ENCODE measurements around the gene GAS2. TPM values are rescaled to one million over a fixed set of nuclear protein-coding genes. Genes with fewer than 3 reads are reported as not detected.

The GAS2 gene
- total and polyA plus RNA-seq, 4 donors, result 0.58 to 9.8 (median 1.2) TPM

DNA sequence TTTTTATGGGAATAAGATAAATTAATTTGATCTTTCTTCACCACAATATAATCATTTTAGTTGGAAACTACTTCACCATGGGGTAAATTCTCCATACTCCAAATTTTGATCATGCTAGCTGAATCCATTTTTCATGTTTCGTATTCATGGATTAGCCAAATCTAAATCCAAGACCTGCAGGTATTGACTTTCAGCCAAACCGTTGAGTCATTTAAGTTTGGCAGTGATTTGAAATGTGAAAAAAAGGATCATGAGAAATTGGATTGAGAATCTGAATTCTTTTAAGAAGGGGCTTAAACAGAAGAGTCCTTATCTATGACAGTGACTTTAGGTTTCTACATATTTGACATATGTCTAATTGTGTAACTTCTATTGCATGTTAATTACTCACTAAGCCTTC lies 5.3 kb downstream of the GAS2 start:
- no peak for DNase-seq
- H3K27me3 ChIP-seq (ENCODE audit: control insufficient read depth in 3 of 3, insufficient read depth in 3 of 3, low read length in 2 of 3), result peaks cover 0 to 6% (median 0%) of the 10 kb centered on the region in 3 donors
- WGBS, 2 donors, result 85 to 96% methylated on average over 2 of the region's 2 CpGs
- no peaks in the 10 kb centered on the region for H3K36me3 ChIP-seq (ENCODE audit: control insufficient read depth in 4 of 4, insufficient read depth in 4 of 4, low read length in 4 of 4)
- TF ChIP-seq, protein P1, sequence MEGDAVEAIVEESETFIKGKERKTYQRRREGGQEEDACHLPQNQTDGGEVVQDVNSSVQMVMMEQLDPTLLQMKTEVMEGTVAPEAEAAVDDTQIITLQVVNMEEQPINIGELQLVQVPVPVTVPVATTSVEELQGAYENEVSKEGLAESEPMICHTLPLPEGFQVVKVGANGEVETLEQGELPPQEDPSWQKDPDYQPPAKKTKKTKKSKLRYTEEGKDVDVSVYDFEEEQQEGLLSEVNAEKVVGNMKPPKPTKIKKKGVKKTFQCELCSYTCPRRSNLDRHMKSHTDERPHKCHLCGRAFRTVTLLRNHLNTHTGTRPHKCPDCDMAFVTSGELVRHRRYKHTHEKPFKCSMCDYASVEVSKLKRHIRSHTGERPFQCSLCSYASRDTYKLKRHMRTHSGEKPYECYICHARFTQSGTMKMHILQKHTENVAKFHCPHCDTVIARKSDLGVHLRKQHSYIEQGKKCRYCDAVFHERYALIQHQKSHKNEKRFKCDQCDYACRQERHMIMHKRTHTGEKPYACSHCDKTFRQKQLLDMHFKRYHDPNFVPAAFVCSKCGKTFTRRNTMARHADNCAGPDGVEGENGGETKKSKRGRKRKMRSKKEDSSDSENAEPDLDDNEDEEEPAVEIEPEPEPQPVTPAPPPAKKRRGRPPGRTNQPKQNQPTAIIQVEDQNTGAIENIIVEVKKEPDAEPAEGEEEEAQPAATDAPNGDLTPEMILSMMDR (IDR thresholded peaks at IDR 0.05; ENCODE audit: control extremely low read depth, extremely low read depth), result no peak
- H3K4me1 ChIP-seq (ENCODE audit: control insufficient read depth in 5 of 5, insufficient read depth in 5 of 5, low read length in 5 of 5), result peaks cover 0 to 4% (median 0%) of the 10 kb centered on the region in 5 donors
- H3K9me3 ChIP-seq (ENCODE audit: control insufficient read depth in 4 of 4, insufficient read depth in 3 of 4, low read length in 3 of 4), result peaks cover 0 to 3% (median 0%) of the 10 kb centered on the region in 4 donors
- no peak overlapping the region for H3K9ac ChIP-seq (ENCODE audit: insufficient read depth in 1 of 2, low read length in 2 of 2)
- ATAC-seq (ENCODE audit: insufficient read depth, low FRiP score), result no peak
- no peak overlapping the region for H3K4me3 ChIP-seq
- no peak overlapping the region for H3K27ac ChIP-seq (ENCODE audit: low read depth in 1 of 2, low read length in 1 of 2)

DNA sequence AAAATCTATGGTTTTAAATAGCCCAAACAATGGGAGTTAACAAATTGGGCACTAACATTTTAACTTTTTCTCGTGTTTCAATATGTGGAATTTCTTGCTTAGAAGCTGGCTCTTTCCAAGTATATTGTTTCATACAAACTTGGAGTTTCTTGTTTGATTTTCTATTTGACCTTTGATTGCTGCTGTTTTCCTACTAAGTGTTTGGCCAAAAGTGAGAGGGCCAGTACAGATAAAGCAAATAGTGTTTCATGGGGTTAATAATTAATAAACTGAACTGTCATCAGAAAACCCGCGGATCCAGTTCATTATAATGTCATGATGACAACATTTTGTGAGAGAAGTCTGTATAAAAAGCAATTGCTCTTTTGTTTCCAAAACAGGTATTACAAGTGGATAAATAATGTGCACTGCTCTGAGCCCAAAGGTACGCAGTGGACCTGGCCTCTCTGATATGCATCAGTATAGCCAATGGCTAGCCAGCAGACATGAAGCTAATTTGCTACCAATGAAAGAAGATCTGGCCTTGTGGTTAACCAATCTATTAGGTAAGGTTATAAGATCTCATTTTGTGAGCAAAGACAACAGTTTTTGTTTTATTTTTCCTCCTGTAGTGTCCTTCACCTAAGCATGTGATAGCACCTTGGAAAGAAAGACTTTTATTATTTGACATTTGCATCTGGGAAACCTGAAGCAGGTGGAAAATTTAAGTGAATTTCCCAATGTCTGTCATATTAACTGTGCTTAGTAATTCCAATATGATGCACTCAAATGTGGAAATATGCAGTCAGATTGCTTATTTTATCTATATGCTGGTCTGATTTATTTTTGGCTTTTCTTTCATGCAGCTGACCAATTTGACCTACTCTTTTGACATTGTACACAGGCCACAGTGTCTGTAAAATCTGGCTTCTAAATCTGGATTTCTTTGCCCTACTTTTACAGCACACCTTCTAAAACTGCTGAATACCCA lies 8.3 kb downstream of the GAS2 start:
- H3K4me1 ChIP-seq (ENCODE audit: control insufficient read depth in 5 of 5, insufficient read depth in 5 of 5, low read length in 5 of 5), result no peaks in the 10 kb centered on the region
- peak overlapping the region in 1 of 2 donors; percentile 85 for H3K27ac ChIP-seq (ENCODE audit: low read depth in 1 of 2, low read length in 1 of 2)
- DNase-seq (peak in 2 of 3 donors; percentile 14 to 19), ATAC-seq (ENCODE audit: insufficient read depth, low FRiP score) (no peak)
- TF ChIP-seq, protein P1 (IDR thresholded peaks at IDR 0.05; ENCODE audit: control extremely low read depth, extremely low read depth), result no peak
- no peaks in the 10 kb centered on the region for H3K27me3 ChIP-seq (ENCODE audit: control insufficient read depth in 3 of 3, insufficient read depth in 3 of 3, low read length in 2 of 3)
- H3K9me3 ChIP-seq (ENCODE audit: control insufficient read depth in 4 of 4, insufficient read depth in 3 of 4, low read length in 3 of 4), result no peaks in the 10 kb centered on the region
- 74 to 88% methylated on average over 4 of the region's 4 CpGs for WGBS, 2 donors
- H3K36me3 ChIP-seq (ENCODE audit: control insufficient read depth in 4 of 4, insufficient read depth in 4 of 4, low read length in 4 of 4), result no peaks in the 10 kb centered on the region
- no peak overlapping the region for H3K9ac ChIP-seq (ENCODE audit: insufficient read depth in 1 of 2, low read length in 2 of 2)
- no peak overlapping the region for H3K4me3 ChIP-seq

DNA sequence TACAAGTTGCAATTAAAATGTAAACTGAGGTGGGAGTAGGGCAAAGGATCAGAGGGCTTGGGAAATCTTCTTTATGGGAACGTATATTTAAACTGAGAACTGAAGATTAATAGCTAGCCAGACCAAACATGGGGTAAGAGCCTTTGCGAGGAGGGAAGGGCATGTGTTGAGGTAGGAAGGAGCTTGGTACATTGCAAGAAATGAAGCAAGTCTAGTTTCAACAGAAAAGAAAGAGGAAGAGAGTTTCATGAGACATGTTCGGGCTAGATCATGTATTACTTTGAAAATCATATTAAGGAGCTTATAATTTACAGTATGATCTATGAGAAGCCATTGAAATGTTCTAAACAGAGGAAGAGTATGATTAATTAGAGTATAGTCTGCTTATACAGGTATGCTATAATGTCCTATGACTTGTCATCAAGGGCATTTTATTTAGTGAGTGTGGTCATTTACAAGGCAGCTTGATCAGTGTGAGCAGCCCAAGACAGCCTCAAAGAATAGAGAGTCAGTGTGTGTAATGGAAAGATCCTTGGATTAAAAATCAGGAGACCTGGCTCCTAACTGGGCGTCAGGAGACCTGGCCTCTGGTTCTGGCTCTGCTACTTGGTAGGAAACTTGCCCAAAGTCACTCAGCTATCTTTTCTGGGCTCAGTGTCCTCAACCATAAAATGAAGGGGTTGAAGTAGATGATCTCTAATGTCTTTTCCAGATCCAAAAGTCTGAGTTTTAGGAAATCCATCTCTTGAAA lies 10.9 kb downstream of the GAS2 start:
- no peaks in the 10 kb centered on the region for H3K27me3 ChIP-seq (ENCODE audit: control insufficient read depth in 3 of 3, insufficient read depth in 3 of 3, low read length in 2 of 3)
- H3K9ac ChIP-seq (ENCODE audit: insufficient read depth in 1 of 2, low read length in 2 of 2), result no peak overlapping the region
- DNase-seq (no peak), ATAC-seq (ENCODE audit: insufficient read depth, low FRiP score) (no peak)
- H3K27ac ChIP-seq (ENCODE audit: low read depth in 1 of 2, low read length in 1 of 2), result peak overlapping the region in 1 of 2 donors; percentile 36
- H3K4me1 ChIP-seq (ENCODE audit: control insufficient read depth in 5 of 5, insufficient read depth in 5 of 5, low read length in 5 of 5), result peaks cover 0 to 3% (median 0%) of the 10 kb centered on the region in 5 donors
- H3K4me3 ChIP-seq, result no peak overlapping the region
- TF ChIP-seq, protein P1 (IDR thresholded peaks at IDR 0.05; ENCODE audit: control extremely low read depth, extremely low read depth), result no peak
- no peaks in the 10 kb centered on the region for H3K9me3 ChIP-seq (ENCODE audit: control insufficient read depth in 4 of 4, insufficient read depth in 3 of 4, low read length in 3 of 4)
- H3K36me3 ChIP-seq (ENCODE audit: control insufficient read depth in 4 of 4, insufficient read depth in 4 of 4, low read length in 4 of 4), result no peaks in the 10 kb centered on the region
- 57 to 67% methylated on average over 4 of the region's 4 CpGs for WGBS, 2 donors

Measured in lung (tissue), 12 donors.